Measurements from ENCODE around the gene RFTN1. TPM values are rescaled to one million over a fixed set of nuclear protein-coding genes. Genes with fewer than 3 reads are reported as not detected.

RFTN1 gene
- total and polyA plus RNA-seq, 2 of the 8 experiments (the other 6 are each of a cell fraction or from before 2014, with no cell fraction given) = 4.6 to 6.7 TPM

GRCh38 chr3:16395212-16395611, 118.3 kb downstream of the RFTN1 start:
- Histone ChIP-seq H3K36me3 (ENCODE audit: control insufficient read depth in 2 of 4, insufficient read depth in 4 of 4, low read length in 3 of 4) (no peaks in the 10 kb centered on the region), H3K79me1 (ENCODE audit: low read depth, low read length) (no peaks in the 10 kb centered on the region), H3K4me1 (replicated peaks in 1 of 4; ENCODE audit: control insufficient read depth in 3 of 4, insufficient read depth in 4 of 4, low read length in 3 of 4) (peaks cover 0 to 6% (median 2%) of the 10 kb centered on the region in 4 experiments; a peak in 4 of 7 replicates), H2AFZ (ENCODE audit: low read length) (no peak overlapping the region), H4K20me1 (replicated peaks in 1 of 2; ENCODE audit: control insufficient read depth in 1 of 2, insufficient read depth in 2 of 2, low read length in 2 of 2) (no peaks in the 10 kb centered on the region), H2BK20ac (ENCODE audit: low read length) (no peak overlapping the region), H3K18ac (ENCODE audit: extremely low read depth, low read length) (no peak overlapping the region), H3K4me2 (ENCODE audit: insufficient read depth in 1 of 2, low read depth in 2 of 2, low read length in 2 of 2) (no peak overlapping the region), H3K79me2 (ENCODE audit: control insufficient read depth in 1 of 2, insufficient read depth in 2 of 2, low read length in 2 of 2) (no peaks in the 10 kb centered on the region), H4K5ac (ENCODE audit: insufficient read length, low read depth, low read length) (no peak overlapping the region), H2BK15ac (ENCODE audit: low read length) (no peak overlapping the region), H2BK120ac (replicated peaks; ENCODE audit: low read depth, low read length) (no peak overlapping the region), H2AK5ac (ENCODE audit: low read depth, low read length) (no peak overlapping the region), H3K23ac (ENCODE audit: insufficient read length) (no peak overlapping the region), H3K9me3 (ENCODE audit: insufficient read depth in 2 of 2, low read depth in 1 of 2, low read length in 1 of 2) (no peaks in the 10 kb centered on the region), H3K14ac (ENCODE audit: insufficient read length) (no peak overlapping the region), H4K8ac (ENCODE audit: extremely low read depth, insufficient read depth, low read length) (no peak overlapping the region), H3K27ac (ENCODE audit: low read depth, low read length) (no peak overlapping the region), H3K9ac (replicated peaks in 1 of 4; ENCODE audit: extremely low read depth in 1 of 4, low read depth in 3 of 4, low read length in 3 of 4) (no peak overlapping the region), H4K91ac (replicated peaks; ENCODE audit: insufficient read length, low read length) (no peak overlapping the region), H3K4ac (replicated peaks; ENCODE audit: insufficient read length, low read depth, low read length) (no peak overlapping the region), H3K23me2 (ENCODE audit: low read depth, low read length) (no peaks in the 10 kb centered on the region), H2BK5ac (ENCODE audit: low read depth, low read length) (no peak overlapping the region), H3K27me3 (replicated peaks in 1 of 4; ENCODE audit: control insufficient read depth in 3 of 4, extremely low read depth in 1 of 4, insufficient read depth in 3 of 4, low read length in 3 of 4) (no peaks in the 10 kb centered on the region), H3K4me3 (ENCODE audit: extremely low read depth in 1 of 4, insufficient read depth in 2 of 4, low read depth in 3 of 4, low read length in 4 of 4) (no peak overlapping the region), H2BK12ac (ENCODE audit: low read depth, low read length) (no peak overlapping the region), H3K56ac (replicated peaks; ENCODE audit: insufficient read length, low read depth, low read length) (no peak overlapping the region)
- ChIA-PET CTCF (ENCODE audit: partially characterized antibody) (interaction anchor here (0.6 to 1.8 kb wide), 5 partner anchors 10 to 155 kb away, joined by 3 to 6 read pairs (median 3); no protein-coding TSS in a partner anchor), POLR2A (ENCODE audit: partially characterized antibody) (no interaction called here)
- FAIRE-seq (no peak), DNase-seq (ENCODE audit: low read depth in 1 of 2, low spot score in 2 of 2) (no peak)
- TF ChIP-seq CTCF (IDR thresholded peaks at IDR 0.05; ENCODE audit: control extremely low read depth in 1 of 3, insufficient read depth in 1 of 3, low read depth in 1 of 3, low read length in 3 of 3) = no peak
- 70% methylated on average over 3 of the region's 3 CpGs; no CpG with 5 or more reads in 1 of the 2 experiments for WGBS, 2 experiments (ENCODE audit: extremely low coverage in 1 of 2, insufficient coverage in 1 of 2, insufficient read length in 1 of 2, insufficient replicate concordance in 2 of 2, low coverage in 1 of 2, low lambda C conversion rate in 2 of 2, missing lambda C conversion rate in 1 of 2)

Measured in H1 (cell line).